PFSK-1 (cell line): ENCODE data around the gene BRICD5.

Experiments used
- FOXP2 ChIP-seq: optimal IDR thresholded peaks from 2 replicates; pipeline ENCODE3; 2011; ENCODE audit warnings: borderline replicate concordance, control low read depth, inconsistent platforms; ENCODE audit not compliant: insufficient read depth; ENCODE audit errors: extremely low read length, extremely low read depth
- POLR2AphosphoS5 ChIP-seq: IDR thresholded peaks from 2 replicates; pipeline ENCODE4 v1.6.1; 2012; ENCODE audit warnings: low read depth, mild to moderate bottlenecking, control low read depth, low read length, moderate library complexity
- REST ChIP-seq, 2 experiments: IDR thresholded peaks; 2 replicates each; pipeline versions ENCODE4 v1.6.1 to v1.8.0; 2011 to 2012; ENCODE audit warnings: low read depth in 2 of 2, low read length in 2 of 2, control low read depth in 1 of 2, inconsistent platforms in 1 of 2, mild to moderate bottlenecking in 1 of 2, moderate library complexity in 1 of 2; ENCODE audit not compliant: insufficient read depth in 1 of 2
- SIN3A ChIP-seq: IDR thresholded peaks from 2 replicates; pipeline ENCODE4 v1.6.1; 2012; ENCODE audit warnings: mild to moderate bottlenecking, low read length, moderate library complexity, borderline replicate concordance; ENCODE audit not compliant: insufficient read depth
- TAF1 ChIP-seq: IDR thresholded peaks from 2 replicates; pipeline ENCODE4 v1.6.1; 2012; ENCODE audit warnings: low read length, control low read depth, borderline replicate concordance; ENCODE audit not compliant: insufficient read depth

BRICD5 gene

DNA sequence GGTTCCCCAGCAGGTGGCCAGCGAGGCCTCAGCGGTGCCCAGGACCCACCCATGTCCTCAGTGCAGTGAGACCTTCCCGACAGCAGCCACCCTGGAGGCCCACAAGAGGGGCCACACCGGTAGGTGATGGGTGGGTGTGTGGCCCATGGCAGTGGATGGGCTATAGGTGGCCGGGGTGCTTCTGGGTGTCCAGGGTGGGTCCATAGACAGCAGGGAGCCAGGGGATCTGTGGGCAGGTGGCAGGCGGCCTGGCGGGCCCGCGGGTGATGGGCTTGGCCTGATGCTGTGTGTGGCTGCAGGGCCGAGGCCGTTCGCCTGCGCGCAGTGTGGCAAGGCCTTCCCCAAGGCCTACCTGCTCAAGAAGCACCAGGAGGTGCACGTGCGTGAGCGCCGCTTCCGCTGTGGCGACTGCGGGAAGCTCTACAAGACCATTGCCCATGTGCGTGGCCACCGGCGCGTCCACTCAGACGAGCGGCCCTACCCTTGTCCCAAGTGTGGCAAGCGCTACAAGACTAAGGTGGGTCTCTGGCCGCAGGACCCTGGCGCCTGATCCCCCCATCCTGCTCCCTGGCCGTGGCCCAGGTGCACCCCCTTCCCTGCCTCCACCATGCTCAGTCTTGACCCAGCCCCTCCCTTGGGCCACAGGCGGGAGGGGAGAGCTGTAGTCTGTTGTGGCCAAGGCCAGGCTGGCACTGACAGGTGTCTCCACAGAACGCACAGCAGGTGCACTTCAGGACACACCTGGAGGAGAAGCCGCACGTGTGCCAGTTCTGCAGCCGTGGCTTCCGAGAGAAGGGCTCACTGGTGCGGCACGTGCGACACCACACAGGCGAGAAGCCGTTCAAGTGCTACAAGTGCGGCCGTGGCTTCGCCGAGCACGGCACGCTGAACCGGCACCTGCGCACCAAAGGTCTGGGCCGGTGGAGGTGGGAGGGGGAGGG is 23.5 kb upstream of the BRICD5 start:
- no peak for TF ChIP-seq TAF1
- no peak for TF ChIP-seq REST (IDR thresholded peaks at IDR 0.05; ENCODE audit: insufficient read depth in 1 of 2, low read depth in 2 of 2, low read length in 2 of 2)
- no peak for TF ChIP-seq SIN3A
- no peak for TF ChIP-seq POLR2AphosphoS5
- TF ChIP-seq FOXP2 = no peak

GRCh38 chr16:2233046-2233775 is 22.5 kb upstream of the BRICD5 start:
- TF ChIP-seq SIN3A (no peak), FOXP2 (no peak), TAF1 (no peak), REST (IDR thresholded peaks at IDR 0.05; ENCODE audit: insufficient read depth in 1 of 2, low read depth in 2 of 2, low read length in 2 of 2) (no peak), POLR2AphosphoS5 (no peak)

- no peak for TF ChIP-seq POLR2AphosphoS5
- TF ChIP-seq FOXP2 = no peak
- no peak for TF ChIP-seq TAF1
- no peak for TF ChIP-seq REST (IDR thresholded peaks at IDR 0.05; ENCODE audit: insufficient read depth in 1 of 2, low read depth in 2 of 2, low read length in 2 of 2)
- TF ChIP-seq SIN3A = no peak
Measured at GRCh38 chr16:2232094-2232990, 21.7 kb upstream of the BRICD5 start.

GRCh38 chr16:2231016-2231931 is 20.6 kb upstream of the BRICD5 start:
- TF ChIP-seq SIN3A = no peak
- TF ChIP-seq REST (IDR thresholded peaks at IDR 0.05; ENCODE audit: insufficient read depth in 1 of 2, low read depth in 2 of 2, low read length in 2 of 2) = no peak
- TF ChIP-seq POLR2AphosphoS5 = no peak
- TF ChIP-seq TAF1 = no peak
